Endodermal cell (in vitro differentiated cells): Measurements from ENCODE around the gene SH2B3. TPM values are rescaled to one million over a fixed set of nuclear protein-coding genes. Genes with fewer than 3 reads are reported as not detected.
A peak's percentile ranks its signal among the peaks of the same experiment; 100 is the strongest.

Experiments
- DNase-seq: peaks from one replicate; pipeline ENCODE4 v3.0.0-alpha.2; 2017
- H3K27ac ChIP-seq: 2 replicates; pipeline ENCODE4 v1.5.1; 2013; ENCODE audit warnings: mild to moderate bottlenecking, low read depth, low read length, moderate library complexity
- H3K27me3 ChIP-seq: 2 replicates; pipeline ENCODE4 v1.6.1; 2013; ENCODE audit warnings: mild to moderate bottlenecking, low read length, moderate library complexity; ENCODE audit not compliant: insufficient read depth, control insufficient read depth, poor library complexity, severe bottlenecking
- H3K36me3 ChIP-seq: 2 replicates; pipeline ENCODE4 v1.7.0; 2013; ENCODE audit warnings: mild to moderate bottlenecking, low read length, moderate library complexity; ENCODE audit not compliant: control insufficient read depth, insufficient read depth
- H3K4me1 ChIP-seq: one replicate; pipeline ENCODE4 v1.7.0; 2013; ENCODE audit warnings: low read length; ENCODE audit not compliant: control insufficient read depth, insufficient read depth
- H3K4me3 ChIP-seq: 2 replicates; pipeline ENCODE4 v1.5.1; 2013; ENCODE audit warnings: mild to moderate bottlenecking, low read length, moderate library complexity
- H3K9ac ChIP-seq: 2 replicates; pipeline ENCODE4 v1.6.1; 2013; ENCODE audit warnings: mild to moderate bottlenecking, low read length, moderate library complexity; ENCODE audit not compliant: poor library complexity, severe bottlenecking; ENCODE audit errors: extremely low read depth
- H3K9me3 ChIP-seq: 2 replicates; pipeline ENCODE4 v1.6.1; 2013; ENCODE audit warnings: mild to moderate bottlenecking, low read length, moderate library complexity; ENCODE audit not compliant: control insufficient read depth
- H3K27ac Mint-ChIP-seq: 2 replicates; pipeline ENCODE4 v1.8.0; 2020; ENCODE audit warnings: mixed read lengths
- H3K27me3 Mint-ChIP-seq: 2 replicates; pipeline ENCODE4 v1.8.0; 2021; ENCODE audit warnings: mild to moderate bottlenecking, mixed read lengths; ENCODE audit not compliant: insufficient read depth
- H3K36me3 Mint-ChIP-seq: 2 replicates; pipeline ENCODE4 v1.8.0; 2020; ENCODE audit warnings: low read depth, mixed read lengths
- H3K4me1 Mint-ChIP-seq: 2 replicates; pipeline ENCODE4 v1.8.0; 2020; ENCODE audit warnings: mixed read lengths
- H3K4me3 Mint-ChIP-seq: 2 replicates; pipeline ENCODE4 v1.8.0; 2020; ENCODE audit warnings: mild to moderate bottlenecking, moderate library complexity, mixed read lengths
- H3K9me3 Mint-ChIP-seq: 2 replicates; pipeline ENCODE4 v1.8.0; 2020; ENCODE audit warnings: mild to moderate bottlenecking, mixed read lengths
- WGBS, 2 experiments: methylation state at CpG; one replicate each; pipeline versions ENCODE4 v1.1.5 to v1.1.7; 2013; ENCODE audit warnings: missing lambda C conversion rate in 2 of 2, mixed read lengths in 1 of 2; ENCODE audit not compliant: insufficient coverage in 1 of 2, insufficient read length in 1 of 2; 5-methylcytosine and 5-hydroxymethylcytosine counted together
- total RNA-seq, 2 donors: library from RNA; stranded (reverse); fragmentation: NEBNext Ultra II Directional in 1 of 2; extraction: Animal tissue kit (Norgen Biotek cat#: 25700) in 1 of 2; gene quantifications; 2 replicates in 1 of 2; 3 replicates in 1 of 2; pipeline ENCODE4 v1.2.1, GENCODE V29; 2021
- TF ChIP-seq, protein P1 (sequence below): fragments of 200-600 bp; sonication (generic); conservative IDR thresholded peaks from 2 replicates; pipeline ENCODE4 v1.5.0; 2021; ENCODE audit warnings: antibody characterized with exemption, mild to moderate bottlenecking

Gene SH2B3
- total RNA-seq, 2 donors from 2014 or later = 6.8 to 6.9 TPM

DNA sequence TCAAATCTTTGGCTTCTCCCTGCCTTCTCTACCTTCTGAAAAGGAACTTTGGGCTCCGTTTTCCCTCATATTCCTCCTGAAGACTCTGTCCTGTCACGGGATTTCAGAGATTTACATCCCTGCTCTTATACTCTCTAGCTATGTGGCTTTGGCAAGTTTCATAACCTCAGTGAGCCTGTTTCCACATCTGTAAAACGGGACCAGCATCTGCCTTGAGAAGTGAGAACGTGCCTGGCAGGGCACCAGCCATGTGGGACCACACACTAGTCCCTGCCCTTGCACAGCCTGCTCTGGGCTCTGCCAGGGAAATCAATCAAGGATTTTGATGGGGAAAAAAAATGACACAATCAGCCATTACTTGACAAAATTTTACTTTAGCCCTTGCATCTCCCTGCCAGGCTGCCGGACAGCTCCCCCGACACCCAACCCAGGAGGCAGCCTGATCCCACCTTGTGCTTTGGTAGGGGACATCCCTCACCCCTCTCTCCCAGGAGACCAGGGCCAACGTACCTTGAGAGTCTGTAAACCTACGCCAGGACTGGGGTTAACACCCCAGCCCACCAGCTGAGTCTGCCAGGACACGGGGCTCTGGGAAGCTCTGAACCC is 45.3 kb upstream of the SH2B3 start:
- Histone ChIP-seq H3K9me3 (no peaks in the 10 kb centered on the region), H3K27ac (peak overlapping the region; percentile 13), H3K4me1 (no peaks in the 10 kb centered on the region), H3K9ac (no peak overlapping the region), H3K4me3 (no peak overlapping the region), H3K27me3 (no peaks in the 10 kb centered on the region), H3K36me3 (peaks cover 4% of the 10 kb centered on the region)
- TF ChIP-seq, protein P1, sequence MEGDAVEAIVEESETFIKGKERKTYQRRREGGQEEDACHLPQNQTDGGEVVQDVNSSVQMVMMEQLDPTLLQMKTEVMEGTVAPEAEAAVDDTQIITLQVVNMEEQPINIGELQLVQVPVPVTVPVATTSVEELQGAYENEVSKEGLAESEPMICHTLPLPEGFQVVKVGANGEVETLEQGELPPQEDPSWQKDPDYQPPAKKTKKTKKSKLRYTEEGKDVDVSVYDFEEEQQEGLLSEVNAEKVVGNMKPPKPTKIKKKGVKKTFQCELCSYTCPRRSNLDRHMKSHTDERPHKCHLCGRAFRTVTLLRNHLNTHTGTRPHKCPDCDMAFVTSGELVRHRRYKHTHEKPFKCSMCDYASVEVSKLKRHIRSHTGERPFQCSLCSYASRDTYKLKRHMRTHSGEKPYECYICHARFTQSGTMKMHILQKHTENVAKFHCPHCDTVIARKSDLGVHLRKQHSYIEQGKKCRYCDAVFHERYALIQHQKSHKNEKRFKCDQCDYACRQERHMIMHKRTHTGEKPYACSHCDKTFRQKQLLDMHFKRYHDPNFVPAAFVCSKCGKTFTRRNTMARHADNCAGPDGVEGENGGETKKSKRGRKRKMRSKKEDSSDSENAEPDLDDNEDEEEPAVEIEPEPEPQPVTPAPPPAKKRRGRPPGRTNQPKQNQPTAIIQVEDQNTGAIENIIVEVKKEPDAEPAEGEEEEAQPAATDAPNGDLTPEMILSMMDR = no peak
- Mint-ChIP-seq H3K36me3 (peaks cover 8% of the 10 kb centered on the region), H3K27me3 (no peaks in the 10 kb centered on the region), H3K4me3 (no peak overlapping the region), H3K9me3 (no peaks in the 10 kb centered on the region), H3K4me1 (no peaks in the 10 kb centered on the region), H3K27ac (no peak overlapping the region)
- DNase-seq = no peak
- WGBS, 2 experiments = 92% methylated on average over 4 to 9 of the region's 9 CpGs

DNA sequence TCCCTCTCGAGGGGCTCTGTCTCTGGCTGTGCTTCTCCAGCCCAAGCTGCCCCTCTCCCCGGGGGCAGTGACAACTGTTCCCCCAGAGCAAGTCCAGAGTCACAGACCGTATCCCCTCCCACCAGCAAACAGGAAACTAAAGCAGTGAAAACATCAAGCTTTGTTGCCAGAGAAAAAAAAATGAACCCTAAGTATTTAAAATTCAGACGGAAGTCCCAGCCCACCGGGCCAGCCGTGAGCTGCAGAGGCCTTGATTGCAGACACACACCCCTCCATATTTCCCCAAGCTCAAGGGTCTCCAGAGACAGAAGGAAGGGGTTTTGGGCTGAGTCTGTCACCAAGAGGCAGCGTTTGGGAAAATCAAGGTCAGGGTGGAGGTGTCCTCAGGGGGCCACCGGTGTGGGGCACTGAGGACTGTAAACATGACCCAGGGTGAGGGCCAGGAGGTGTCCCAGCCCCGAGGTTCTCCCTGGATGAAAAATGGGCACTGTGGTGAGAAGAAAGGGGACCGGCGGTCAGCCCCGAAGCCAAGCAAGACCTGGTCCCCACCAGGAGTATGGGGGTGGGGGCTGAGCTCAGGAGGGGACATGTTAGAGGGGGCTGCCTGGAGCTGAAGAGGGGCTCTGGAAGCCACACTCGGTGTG is 44.5 kb upstream of the SH2B3 start:
- TF ChIP-seq, protein P1 = no peak
- Mint-ChIP-seq H3K9me3 (no peaks in the 10 kb centered on the region), H3K27ac (peak overlapping the region; percentile 55), H3K4me3 (no peak overlapping the region), H3K4me1 (no peaks in the 10 kb centered on the region), H3K27me3 (no peaks in the 10 kb centered on the region), H3K36me3 (peaks cover 15% of the 10 kb centered on the region)
- Histone ChIP-seq H3K9me3 (no peaks in the 10 kb centered on the region), H3K4me3 (no peak overlapping the region), H3K9ac (no peak overlapping the region), H3K4me1 (no peaks in the 10 kb centered on the region), H3K27me3 (no peaks in the 10 kb centered on the region), H3K36me3 (peaks cover 10% of the 10 kb centered on the region), H3K27ac (no peak overlapping the region)
- no peak for DNase-seq
- 89 to 94% methylated on average over 4 to 13 of the region's 13 CpGs for WGBS, 2 experiments

DNA sequence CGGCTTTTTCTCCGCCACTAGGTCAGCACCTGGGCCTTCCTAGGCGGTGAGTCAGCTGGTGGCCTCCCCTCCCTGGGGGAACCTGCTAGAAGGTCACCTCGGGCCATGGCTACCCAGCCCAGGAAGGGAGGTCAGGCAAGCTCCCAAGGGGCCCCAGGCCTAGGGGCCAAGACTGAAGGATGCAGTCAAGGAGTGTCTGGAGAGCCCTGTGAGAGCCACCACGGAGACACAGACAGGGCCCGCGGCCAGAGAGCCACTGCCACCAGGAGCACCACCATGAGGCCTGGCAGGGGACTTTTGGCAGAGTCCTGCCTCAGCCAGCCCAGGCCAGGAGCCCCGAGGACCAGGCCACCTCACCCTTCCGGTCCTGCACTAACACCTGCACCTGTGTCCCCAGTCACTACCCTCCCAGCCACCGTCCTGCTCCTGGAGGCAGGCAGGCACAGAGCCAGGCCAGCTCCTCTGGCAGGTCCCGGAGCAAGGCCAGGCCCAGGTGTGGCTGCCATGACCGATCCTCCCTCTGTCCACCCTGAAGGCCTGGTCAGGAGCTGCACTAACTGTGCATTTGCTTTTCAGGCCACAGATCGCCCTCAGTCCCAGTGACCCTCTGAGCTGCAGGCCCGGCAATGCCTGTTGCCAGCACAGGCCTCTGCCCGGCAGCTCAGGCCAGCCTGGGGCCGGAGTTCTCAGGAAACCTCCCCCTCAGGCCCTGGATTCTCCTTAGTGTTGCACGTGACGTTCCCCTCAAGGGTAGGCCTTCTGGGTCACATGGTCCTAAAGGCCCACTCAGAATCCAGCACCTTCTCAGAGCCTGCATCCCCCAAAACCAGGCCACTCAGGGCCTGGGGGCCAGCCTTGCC is 43.8 kb upstream of the SH2B3 start:
- H3K4me3 Mint-ChIP-seq = no peak overlapping the region
- no peaks in the 10 kb centered on the region for H3K4me1 Mint-ChIP-seq

More for the DNA sequence above, 43.8 kb upstream of the SH2B3 start:
- WGBS, 2 experiments = 85 to 86% methylated on average over 9 to 18 of the region's 18 CpGs
- H3K36me3 ChIP-seq = peaks cover 12% of the 10 kb centered on the region
- peaks cover 19% of the 10 kb centered on the region for H3K36me3 Mint-ChIP-seq
- peak overlapping the region; percentile 32 for H3K27ac ChIP-seq
- H3K4me1 ChIP-seq = no peaks in the 10 kb centered on the region
- H3K9me3 Mint-ChIP-seq = no peaks in the 10 kb centered on the region
- no peaks in the 10 kb centered on the region for H3K9me3 ChIP-seq
- no peaks in the 10 kb centered on the region for H3K27me3 ChIP-seq
- no peak overlapping the region for H3K9ac ChIP-seq
- peak overlapping the region; percentile 77 for H3K27ac Mint-ChIP-seq
- TF ChIP-seq, protein P1 = no peak
- DNase-seq = no peak
- no peaks in the 10 kb centered on the region for H3K27me3 Mint-ChIP-seq
- no peak overlapping the region for H3K4me3 ChIP-seq
